ENCODE measurements around the gene APBA1.

The APBA1 gene

GRCh38 chr9:69671879-69672595 lies at the start of gene APBA1:
TSS of gene APBA1 (minus strand) at chr9:69672371.
- peak within 1 kb of the TSS; percentile 83 for H3K4me3 ChIP-seq (ENCODE audit: low read depth, low read length)
- DNase-seq (ENCODE audit: low read depth), result no peak

- no peak overlapping the region for H3K4me3 ChIP-seq (ENCODE audit: low read depth, low read length)
- DNase-seq (ENCODE audit: low read depth), result no peak
Measured at GRCh38 chr9:69719983-69720382, 47.8 kb upstream of the APBA1 start.

GRCh38 chr9:69719367-69719766 lies 47.2 kb upstream of the APBA1 start:
- no peak overlapping the region for H3K4me3 ChIP-seq (ENCODE audit: low read depth, low read length)
- peak; percentile 8 for DNase-seq (ENCODE audit: low read depth)

GRCh38 chr9:69718218-69718617 lies 46.0 kb upstream of the APBA1 start:
- no peak for DNase-seq (ENCODE audit: low read depth)
- no peak overlapping the region for H3K4me3 ChIP-seq (ENCODE audit: low read depth, low read length)

GRCh38 chr9:69715825-69716224 lies 43.7 kb upstream of the APBA1 start:
- DNase-seq (ENCODE audit: low read depth), result no peak
- H3K4me3 ChIP-seq (ENCODE audit: low read depth, low read length), result no peak overlapping the region

GRCh38 chr9:69715096-69715495 lies 42.9 kb upstream of the APBA1 start:
- H3K4me3 ChIP-seq (ENCODE audit: low read depth, low read length), result no peak overlapping the region

GRCh38 chr9:69697475-69697874 lies 25.3 kb upstream of the APBA1 start:
- DNase-seq (ENCODE audit: low read depth), result no peak
- H3K4me3 ChIP-seq (ENCODE audit: low read depth, low read length), result no peak overlapping the region

More at GRCh38 chr9:69715096-69715495, 42.9 kb upstream of the APBA1 start:
- DNase-seq (ENCODE audit: low read depth), result no peak

GRCh38 chr9:69696802-69697201 lies 24.6 kb upstream of the APBA1 start:
- no peak overlapping the region for H3K4me3 ChIP-seq (ENCODE audit: low read depth, low read length)
- DNase-seq (ENCODE audit: low read depth), result no peak

- no peak for DNase-seq (ENCODE audit: low read depth)
- no peak overlapping the region for H3K4me3 ChIP-seq (ENCODE audit: low read depth, low read length)
Measured at GRCh38 chr9:69689991-69690538, 17.9 kb upstream of the APBA1 start.

- no peak overlapping the region for H3K4me3 ChIP-seq (ENCODE audit: low read depth, low read length)
- DNase-seq (ENCODE audit: low read depth), result no peak
Measured at GRCh38 chr9:69683927-69684326, 11.8 kb upstream of the APBA1 start.

GRCh38 chr9:69678843-69679538 lies 6.8 kb upstream of the APBA1 start:
- no peak for DNase-seq (ENCODE audit: low read depth)
- no peak overlapping the region for H3K4me3 ChIP-seq (ENCODE audit: low read depth, low read length)

- H3K4me3 ChIP-seq (ENCODE audit: low read depth, low read length), result no peak overlapping the region
- DNase-seq (ENCODE audit: low read depth), result no peak
Measured at GRCh38 chr9:69677931-69678330, 5.8 kb upstream of the APBA1 start.

GRCh38 chr9:69675563-69675962 lies 3.4 kb upstream of the APBA1 start:
- H3K4me3 ChIP-seq (ENCODE audit: low read depth, low read length), result no peak overlapping the region
- no peak for DNase-seq (ENCODE audit: low read depth)

GRCh38 chr9:69674716-69675438 lies 2.7 kb upstream of the APBA1 start:
- H3K4me3 ChIP-seq (ENCODE audit: low read depth, low read length), result no peak overlapping the region
- DNase-seq (ENCODE audit: low read depth), result peak; percentile 89

- H3K4me3 ChIP-seq (ENCODE audit: low read depth, low read length), result no peak overlapping the region
- no peak for DNase-seq (ENCODE audit: low read depth)
Measured at GRCh38 chr9:69674112-69674685, 2.0 kb upstream of the APBA1 start.

- DNase-seq (ENCODE audit: low read depth), result no peak
- H3K4me3 ChIP-seq (ENCODE audit: low read depth, low read length), result peak overlapping the region; percentile 83
Measured at GRCh38 chr9:69673311-69673640, 1.1 kb upstream of the APBA1 start.

GRCh38 chr9:69672596-69673310 lies 582 bp upstream of the APBA1 start:
- DNase-seq (ENCODE audit: low read depth), result peak; percentile 66
- H3K4me3 ChIP-seq (ENCODE audit: low read depth, low read length), result peak overlapping the region; percentile 83

- no peak for DNase-seq (ENCODE audit: low read depth)
- peak overlapping the region; percentile 83 for H3K4me3 ChIP-seq (ENCODE audit: low read depth, low read length)
Measured at GRCh38 chr9:69671311-69671878, 776 bp downstream of the APBA1 start.

GRCh38 chr9:69667306-69667705 lies 4.9 kb downstream of the APBA1 start:
- H3K4me3 ChIP-seq (ENCODE audit: low read depth, low read length), result no peak overlapping the region
- no peak for DNase-seq (ENCODE audit: low read depth)
